ENCODE data around the gene CD27.

- TF ChIP-seq CTCF (IDR thresholded peaks at IDR 0.05) (no peak), EZH2 (IDR thresholded peaks at IDR 0.05; ENCODE audit: borderline replicate concordance, insufficient read depth, low read depth, low read length, poor library complexity, severe bottlenecking) (no peak)
Measured at GRCh38 chr12:6451348-6452244, 6.8 kb downstream of the CD27 start, which contains the start of gene TAPBPL.

Measured in B cell (primary cell).